CD4-positive, CD25-positive, alpha-beta regulatory T cell (primary cell): ENCODE data around the gene EXOC5. TPM values are rescaled to one million over a fixed set of nuclear protein-coding genes. Genes with fewer than 3 reads are reported as not detected.

Experiments used
- ATAC-seq, 2 donors: fragments of 150-1000 bp; cut with Tn5 transposase; one replicate each; pipeline ENCODE4 v1.10.0; 2021; ENCODE audit warnings: low read depth in 2 of 2, moderate number of reproducible peaks in 2 of 2, moderate library complexity in 1 of 2
- DNase-seq, 3 donors: peaks; one replicate each; pipeline versions ENCODE4 v3.0.0 to v3.0.0-alpha.2; 2012 to 2022; ENCODE audit warnings: mixed read lengths in 1 of 3
- H3K27ac ChIP-seq: one replicate; pipeline ENCODE4 v1.7.0; 2013; ENCODE audit warnings: mild to moderate bottlenecking, low read length; ENCODE audit not compliant: insufficient read depth, poor library complexity, severe bottlenecking
- H3K27me3 ChIP-seq: one replicate; pipeline ENCODE4 v1.7.0; 2013; ENCODE audit warnings: low read length; ENCODE audit not compliant: control insufficient read depth, insufficient read depth
- H3K36me3 ChIP-seq: one replicate; pipeline ENCODE4 v1.7.0; 2013; ENCODE audit warnings: mild to moderate bottlenecking, low read length, moderate library complexity; ENCODE audit not compliant: control insufficient read depth, insufficient read depth
- H3K4me1 ChIP-seq: 2 replicates; pipeline ENCODE4 v1.7.0; 2013; ENCODE audit warnings: mild to moderate bottlenecking, low read length; ENCODE audit not compliant: insufficient read depth, control insufficient read depth, poor library complexity, severe bottlenecking
- H3K4me3 ChIP-seq: one replicate; pipeline ENCODE4 v1.7.0; 2013; ENCODE audit warnings: low read depth, mild to moderate bottlenecking, low read length, moderate library complexity
- H3K9me3 ChIP-seq, 2 experiments: 1 replicate in 1 of 2; 2 replicates in 1 of 2; pipeline ENCODE4 v1.7.0; 2013; ENCODE audit warnings: low read length in 2 of 2, mild to moderate bottlenecking in 1 of 2, moderate library complexity in 1 of 2; ENCODE audit not compliant: control insufficient read depth in 2 of 2
- H3K27ac Mint-ChIP-seq, 3 donors: one replicate each; pipeline ENCODE4 v1.8.0; 2020 to 2022; ENCODE audit warnings: mild to moderate bottlenecking in 3 of 3, mixed read lengths in 3 of 3, moderate library complexity in 2 of 3
- H3K27me3 Mint-ChIP-seq: one replicate; pipeline ENCODE4 v1.8.0; 2022; ENCODE audit warnings: mild to moderate bottlenecking, mixed read lengths
- H3K36me3 Mint-ChIP-seq: one replicate; pipeline ENCODE4 v1.8.0; 2020; ENCODE audit warnings: mixed read lengths
- H3K4me1 Mint-ChIP-seq, 4 donors: one replicate each; pipeline ENCODE4 v1.8.0; 2020 to 2022; ENCODE audit warnings: mixed read lengths in 4 of 4, mild to moderate bottlenecking in 1 of 4
- H3K4me3 Mint-ChIP-seq, 4 donors: one replicate each; pipeline ENCODE4 v1.8.0; 2020 to 2022; ENCODE audit warnings: mild to moderate bottlenecking in 4 of 4, mixed read lengths in 4 of 4, moderate library complexity in 3 of 4
- H3K9me3 Mint-ChIP-seq, 7 donors: one replicate each; pipeline ENCODE4 v1.8.0; 2020 to 2022; ENCODE audit warnings: mixed read lengths in 7 of 7, mild to moderate bottlenecking in 3 of 7, moderate library complexity in 2 of 7
- polyA plus RNA-seq, 4 donors: library from polyadenylated mRNA; unstranded; fragments of 300-500 nt; fragmentation: Illumina TruSeq; gene quantifications; one replicate each; pipeline ENCODE4 v1.2.3, GENCODE V29; 2021
- total RNA-seq: library from RNA; stranded (reverse); gene quantifications from one replicate; pipeline ENCODE4 v1.2.3, GENCODE V29; 2022

The EXOC5 gene
- total and polyA plus RNA-seq, 5 donors from 2014 or later = 42.6 to 60.6 (median 49.2) TPM

GRCh38 chr14:57174466-57174865, 94.2 kb downstream of the EXOC5 start:
- H3K27ac Mint-ChIP-seq = no peak overlapping the region
- Histone ChIP-seq H3K4me1 (no peaks in the 10 kb centered on the region), H3K4me3 (no peak overlapping the region), H3K9me3 (no peaks in the 10 kb centered on the region), H3K36me3 (no peaks in the 10 kb centered on the region), H3K27ac (no peak overlapping the region), H3K27me3 (peaks cover 2% of the 10 kb centered on the region)
- H3K4me3 Mint-ChIP-seq = no peak overlapping the region
- H3K27me3 Mint-ChIP-seq = peaks cover 26% of the 10 kb centered on the region
- DNase-seq (no peak), ATAC-seq (no peak)
- no peaks in the 10 kb centered on the region for H3K9me3 Mint-ChIP-seq
- H3K36me3 Mint-ChIP-seq = no peaks in the 10 kb centered on the region
- no peaks in the 10 kb centered on the region for H3K4me1 Mint-ChIP-seq

DNA sequence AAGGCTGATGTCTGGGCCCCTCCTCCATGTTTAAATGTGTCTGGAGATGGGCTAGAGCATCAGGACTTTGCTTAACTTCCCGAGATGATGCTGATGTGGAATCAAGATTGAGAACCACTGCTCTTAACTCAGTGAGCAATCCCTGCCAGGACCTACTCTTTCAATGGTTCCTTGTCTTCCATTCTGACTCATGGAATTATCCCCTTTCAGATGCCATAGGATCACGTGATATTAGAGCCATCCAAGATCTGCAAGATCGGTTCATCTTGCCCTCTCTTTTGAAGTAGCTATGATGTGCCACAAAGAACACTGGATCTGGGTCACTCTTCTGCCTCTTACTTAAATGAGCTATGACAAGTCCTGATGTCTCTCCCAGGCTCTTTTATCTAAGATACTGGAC, 96.8 kb downstream of the EXOC5 start:
- no peak for ATAC-seq
- H3K36me3 Mint-ChIP-seq = no peaks in the 10 kb centered on the region
- Histone ChIP-seq H3K4me3 (no peak overlapping the region), H3K36me3 (no peaks in the 10 kb centered on the region), H3K27ac (no peak overlapping the region), H3K4me1 (no peaks in the 10 kb centered on the region), H3K9me3 (no peaks in the 10 kb centered on the region), H3K27me3 (peaks cover 2% of the 10 kb centered on the region)
- no peak overlapping the region for H3K4me3 Mint-ChIP-seq
- no peak overlapping the region for H3K27ac Mint-ChIP-seq
- H3K9me3 Mint-ChIP-seq = peaks cover 0 to 1% (median 0%) of the 10 kb centered on the region in 7 donors
- H3K4me1 Mint-ChIP-seq = no peaks in the 10 kb centered on the region
- H3K27me3 Mint-ChIP-seq = peaks cover 27% of the 10 kb centered on the region
- no peak for DNase-seq

DNA sequence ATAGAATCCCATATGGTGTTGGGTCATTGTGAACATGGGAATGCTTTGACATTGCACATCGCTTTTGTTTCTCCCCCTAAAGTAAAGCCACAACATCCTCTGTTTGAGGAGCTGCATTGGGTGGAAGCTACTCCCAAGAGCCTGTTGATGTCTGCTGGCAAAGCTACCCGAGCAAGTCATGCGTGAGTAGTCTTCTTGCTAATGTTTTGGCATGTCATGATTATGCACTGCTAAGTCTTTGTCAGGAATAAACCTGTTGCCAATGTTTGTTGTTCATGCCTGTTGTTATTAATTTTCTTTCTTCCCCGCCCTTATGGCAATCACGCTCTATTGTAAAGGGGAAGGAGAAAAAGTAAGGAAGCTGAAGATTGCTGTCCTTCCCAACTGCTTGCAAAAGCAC, 97.3 kb downstream of the EXOC5 start:
- H3K4me3 ChIP-seq = no peak overlapping the region
- Mint-ChIP-seq H3K27me3 (peaks cover 27% of the 10 kb centered on the region), H3K4me1 (no peaks in the 10 kb centered on the region), H3K4me3 (no peak overlapping the region), H3K27ac (no peak overlapping the region), H3K36me3 (no peaks in the 10 kb centered on the region), H3K9me3 (peaks cover 0 to 1% (median 0%) of the 10 kb centered on the region in 7 donors)
- no peak for ATAC-seq
- H3K27ac ChIP-seq = no peak overlapping the region
- H3K4me1 ChIP-seq = no peaks in the 10 kb centered on the region
- no peaks in the 10 kb centered on the region for H3K36me3 ChIP-seq
- H3K9me3 ChIP-seq = no peaks in the 10 kb centered on the region
- H3K27me3 ChIP-seq = peaks cover 2% of the 10 kb centered on the region
- DNase-seq = no peak

DNA sequence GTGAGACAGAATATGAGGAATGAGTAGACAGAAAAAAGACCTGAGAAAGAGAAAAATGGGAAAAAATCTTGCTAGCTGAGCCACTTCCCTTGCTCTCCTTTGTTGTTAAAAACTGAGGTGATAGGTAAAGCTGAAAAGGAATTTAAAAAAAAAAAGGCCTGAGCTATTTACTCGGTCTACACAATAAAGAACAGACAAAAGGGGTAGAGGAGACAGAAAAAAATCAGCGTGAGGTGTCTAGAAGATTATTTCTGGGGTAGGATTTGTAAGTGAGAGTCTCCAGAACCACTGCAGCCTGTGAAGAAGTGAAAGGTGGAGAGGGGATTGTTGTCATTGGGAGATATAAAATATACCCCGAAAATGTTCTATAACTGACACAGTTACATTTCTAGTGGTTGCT, 98.8 kb downstream of the EXOC5 start:
- DNase-seq (no peak), ATAC-seq (no peak)
- H3K4me3 Mint-ChIP-seq = no peak overlapping the region
- H3K27ac ChIP-seq = no peak overlapping the region
- H3K9me3 ChIP-seq = no peaks in the 10 kb centered on the region
- no peaks in the 10 kb centered on the region for H3K36me3 Mint-ChIP-seq
- H3K36me3 ChIP-seq = no peaks in the 10 kb centered on the region
- peaks cover 0 to 1% (median 0%) of the 10 kb centered on the region in 7 donors for H3K9me3 Mint-ChIP-seq
- no peak overlapping the region for H3K4me3 ChIP-seq
- no peaks in the 10 kb centered on the region for H3K4me1 ChIP-seq
- H3K27ac Mint-ChIP-seq = no peak overlapping the region
- H3K27me3 Mint-ChIP-seq = peaks cover 21% of the 10 kb centered on the region
- H3K4me1 Mint-ChIP-seq = no peaks in the 10 kb centered on the region
- peaks cover 2% of the 10 kb centered on the region for H3K27me3 ChIP-seq

GRCh38 chr14:57168138-57168679, 100.5 kb downstream of the EXOC5 start:
- Mint-ChIP-seq H3K9me3 (peaks cover 0 to 1% (median 0%) of the 10 kb centered on the region in 7 donors), H3K27me3 (peaks cover 21% of the 10 kb centered on the region)
- H3K27me3 ChIP-seq = peaks cover 2% of the 10 kb centered on the region

DNA sequence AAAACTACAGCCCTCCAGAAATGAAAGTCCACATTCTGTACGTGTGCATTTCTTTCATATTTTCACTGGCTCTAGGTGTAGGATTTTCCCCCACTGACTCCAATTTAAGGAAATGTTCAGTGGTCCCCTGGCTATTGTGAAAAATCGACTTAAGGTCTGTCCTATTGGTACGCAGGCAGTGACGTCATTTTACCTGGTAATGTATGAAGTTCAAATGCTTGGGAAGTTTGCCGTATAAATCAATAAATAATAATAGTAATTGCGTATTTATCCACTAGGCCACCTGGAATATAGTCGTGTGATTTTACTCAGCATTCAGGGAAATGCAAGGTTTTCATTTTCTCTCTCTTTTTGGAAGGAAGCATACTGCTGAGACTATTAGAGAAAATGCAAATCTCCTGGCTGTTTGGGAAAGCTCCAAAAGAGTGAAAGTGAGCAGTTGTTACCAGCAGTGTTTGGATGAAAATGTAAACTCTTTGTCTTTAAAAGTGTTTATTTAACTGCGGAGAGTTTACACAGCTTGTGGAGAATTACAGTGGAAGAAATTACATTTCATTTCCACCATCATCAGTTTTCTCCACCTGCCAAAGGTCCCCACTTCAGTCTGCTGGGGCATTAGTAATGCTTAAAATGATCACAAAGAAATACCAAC, 107.0 kb downstream of the EXOC5 start:
- H3K9me3 ChIP-seq = no peaks in the 10 kb centered on the region
- H3K27me3 ChIP-seq = peaks cover 6% of the 10 kb centered on the region
- H3K9me3 Mint-ChIP-seq = no peaks in the 10 kb centered on the region
- H3K4me3 Mint-ChIP-seq = no peak overlapping the region
- no peaks in the 10 kb centered on the region for H3K4me1 Mint-ChIP-seq
- H3K27me3 Mint-ChIP-seq = peaks cover 4% of the 10 kb centered on the region
- H3K36me3 ChIP-seq = no peaks in the 10 kb centered on the region
- H3K27ac ChIP-seq = no peak overlapping the region
- H3K27ac Mint-ChIP-seq = no peak overlapping the region
- ATAC-seq (no peak), DNase-seq (no peak)
- no peaks in the 10 kb centered on the region for H3K4me1 ChIP-seq
- no peak overlapping the region for H3K4me3 ChIP-seq
- no peaks in the 10 kb centered on the region for H3K36me3 Mint-ChIP-seq

More at GRCh38 chr14:57168138-57168679, 100.5 kb downstream of the EXOC5 start:
- H3K4me3 ChIP-seq = no peak overlapping the region
- H3K4me3 Mint-ChIP-seq = no peak overlapping the region
- H3K4me1 Mint-ChIP-seq = no peaks in the 10 kb centered on the region
- ATAC-seq = no peak
- DNase-seq = no peak
- no peaks in the 10 kb centered on the region for H3K36me3 Mint-ChIP-seq
- no peaks in the 10 kb centered on the region for H3K9me3 ChIP-seq
- H3K27ac ChIP-seq = no peak overlapping the region
- H3K4me1 ChIP-seq = no peaks in the 10 kb centered on the region
- no peaks in the 10 kb centered on the region for H3K36me3 ChIP-seq
- H3K27ac Mint-ChIP-seq = no peak overlapping the region

DNA sequence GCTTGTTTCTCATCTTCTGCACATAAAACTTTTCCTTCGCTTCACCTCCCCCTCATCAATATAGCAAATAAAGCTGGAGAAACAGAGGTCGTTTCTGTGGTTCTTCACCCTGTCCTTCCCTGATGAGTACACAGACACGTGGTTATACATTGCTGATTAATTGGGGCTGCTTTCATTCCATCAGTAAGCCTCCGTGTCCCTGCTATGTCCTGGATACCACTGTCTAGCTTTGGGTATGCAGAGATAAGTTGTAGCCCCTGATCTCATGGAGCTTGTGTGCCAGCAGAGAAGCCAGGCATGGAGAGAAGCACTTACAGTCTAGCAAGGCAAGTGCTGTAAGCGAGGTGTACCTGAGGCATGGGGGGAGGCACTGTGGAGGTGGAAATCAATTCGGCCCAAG, 108.4 kb downstream of the EXOC5 start:
- Histone ChIP-seq H3K36me3 (no peaks in the 10 kb centered on the region), H3K4me3 (no peak overlapping the region), H3K27ac (no peak overlapping the region), H3K4me1 (no peaks in the 10 kb centered on the region), H3K9me3 (no peaks in the 10 kb centered on the region), H3K27me3 (peaks cover 6% of the 10 kb centered on the region)
- ATAC-seq (no peak), DNase-seq (no peak)
- no peak overlapping the region for H3K27ac Mint-ChIP-seq
- H3K4me1 Mint-ChIP-seq = no peaks in the 10 kb centered on the region
- H3K36me3 Mint-ChIP-seq = no peaks in the 10 kb centered on the region
- H3K9me3 Mint-ChIP-seq = no peaks in the 10 kb centered on the region
- peaks cover 4% of the 10 kb centered on the region for H3K27me3 Mint-ChIP-seq
- H3K4me3 Mint-ChIP-seq = no peak overlapping the region

DNA sequence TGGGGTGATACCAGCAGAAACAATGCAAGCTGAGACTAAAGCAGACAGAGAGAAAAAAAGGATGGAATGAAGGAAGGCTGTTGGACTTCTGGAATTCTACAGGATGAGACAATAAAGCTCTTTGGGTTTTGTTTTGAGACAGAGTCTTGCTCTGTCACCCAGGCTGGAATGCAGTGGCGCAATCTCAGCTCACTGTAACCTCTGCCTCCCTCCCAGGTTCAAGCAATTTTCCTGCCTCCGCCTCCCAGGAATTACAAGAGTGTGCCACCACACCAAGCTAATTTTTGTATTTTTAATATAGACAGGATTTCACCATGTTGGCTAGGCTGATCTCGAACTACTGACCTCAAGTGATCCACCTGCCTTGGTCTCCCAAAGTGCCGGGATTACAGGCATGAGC, 115.4 kb downstream of the EXOC5 start:
- DNase-seq = no peak
- no peaks in the 10 kb centered on the region for H3K4me1 Mint-ChIP-seq

More for the DNA sequence above, 115.4 kb downstream of the EXOC5 start:
- H3K36me3 ChIP-seq = no peaks in the 10 kb centered on the region
- no peak overlapping the region for H3K27ac ChIP-seq
- Mint-ChIP-seq H3K9me3 (no peaks in the 10 kb centered on the region), H3K36me3 (no peaks in the 10 kb centered on the region), H3K27me3 (no peaks in the 10 kb centered on the region), H3K27ac (no peak overlapping the region), H3K4me3 (no peak overlapping the region)
- ATAC-seq = no peak
- H3K27me3 ChIP-seq = peaks cover 2% of the 10 kb centered on the region
- no peaks in the 10 kb centered on the region for H3K4me1 ChIP-seq
- H3K4me3 ChIP-seq = no peak overlapping the region
- H3K9me3 ChIP-seq = no peaks in the 10 kb centered on the region
